AG04449 (cell line): ENCODE measurements around the gene RBM42.
"Not testable (repeated sequence)": the region's sequence is repeated elsewhere in the genome, so short reads cannot be mapped to it uniquely, and the experiment has no call there.

ENCODE experiments used
- CTCF ChIA-PET: fragments of 350-600 bp; formaldehyde crosslinking; extraction: SDS; loops from one replicate; lab custom pipeline; 2021; ENCODE audit warnings: antibody characterized with exemption; lab: Yijun Ruan, JAX
- POLR2A ChIA-PET: fragments of 400-600, 350-600 bp; formaldehyde crosslinking; extraction: SDS; loops from one replicate; lab custom pipeline; 2020; ENCODE audit warnings: antibody characterized with exemption, inconsistent platforms; lab: Yijun Ruan, JAX
- DNase-seq: peaks from one replicate; pipeline ENCODE4 v3.0.0-alpha.2; 2010; ENCODE audit warnings: low read depth, low spot score
- H3K4me3 ChIP-seq: 2 replicates; pipeline ENCODE4 v1.5.1; 2011; ENCODE audit warnings: low read depth, mild to moderate bottlenecking, control low read depth, low read length
- CTCF ChIP-seq: IDR thresholded peaks from one replicate; pipeline ENCODE4 v1.5.1; 2011; ENCODE audit warnings: mild to moderate bottlenecking, moderate library complexity, low read length, control low read depth, inconsistent platforms; ENCODE audit not compliant: insufficient read depth; ENCODE audit errors: missing control alignments

Gene RBM42

GRCh38 chr19:35644206-35644986 lies 15.6 kb downstream of the RBM42 start:
- DNase-seq, result peak; percentile 37
- CTCF ChIA-PET, result interaction anchor here (0.5 to 2.0 kb wide), 4 partner anchors 28 to 174 kb away, joined by 3 to 9 read pairs (median 4); no protein-coding TSS in a partner anchor
- H3K4me3 ChIP-seq, result peak overlapping the region; percentile 64
- POLR2A ChIA-PET, result interaction anchor here (0.8 to 1.3 kb wide), 2 partner anchors 13 to 32 kb away, joined by 5 read pairs; partner anchors contain the start of gene HAUS5
- TF ChIP-seq CTCF, result no peak

GRCh38 chr19:35644987-35645679 lies 16.3 kb downstream of the RBM42 start:
- no peak for DNase-seq
- CTCF ChIA-PET, result interaction anchor here (0.5 to 2.0 kb wide), 3 partner anchors 51 to 173 kb away, joined by 3 to 9 read pairs (median 3); no protein-coding TSS in a partner anchor
- POLR2A ChIA-PET, result no interaction called here
- H3K4me3 ChIP-seq, result peak overlapping the region; percentile 64
- no peak for TF ChIP-seq CTCF

GRCh38 chr19:35645680-35646511 lies 17.1 kb downstream of the RBM42 start:
- POLR2A ChIA-PET, result interaction anchor here (0.7 kb wide), 1 partner anchor 85 kb away, joined by 3 read pairs; no protein-coding TSS in a partner anchor
- CTCF ChIA-PET, result interaction anchor here (0.6 kb wide), 1 partner anchor 50 kb away, joined by 3 read pairs; no protein-coding TSS in a partner anchor
- TF ChIP-seq CTCF, result no peak
- no peak for DNase-seq
- no peak overlapping the region for H3K4me3 ChIP-seq

GRCh38 chr19:35648017-35648961 lies 19.5 kb downstream of the RBM42 start, which contains the start of gene COX6B1:
Gene COX6B1, plus strand, starts transcription at chr19:35648323. Its CDS starts 2,921 bp downstream, at chr19:35651244.
- POLR2A ChIA-PET, result interaction anchor here (0.5 to 1.0 kb wide), 7 partner anchors 12 to 610 kb away, joined by 3 to 4 read pairs (median 3); partner anchors contain the start of gene LIN37
- TF ChIP-seq CTCF, result no peak
- peak within 1 kb of the TSS; percentile 93 for H3K4me3 ChIP-seq
- DNase-seq, result peak; percentile 89
- CTCF ChIA-PET, result interaction anchor here (0.7 to 1.5 kb wide), 8 partner anchors 9 to 153 kb away, joined by 3 to 4 read pairs (median 3); no protein-coding TSS in a partner anchor

GRCh38 chr19:35650581-35650980 lies 21.7 kb downstream of the RBM42 start:
- DNase-seq, result no peak
- CTCF ChIA-PET, result no interaction called here
- no peak overlapping the region for H3K4me3 ChIP-seq
- no peak for TF ChIP-seq CTCF
- POLR2A ChIA-PET, result no interaction called here

- POLR2A ChIA-PET, result interaction anchor here (0.6 kb wide), 1 partner anchor 12 kb away, joined by 3 read pairs; the partner anchor contains the start of gene UPK1A
- DNase-seq, H3K4me3 ChIP-seq: not testable (repeated sequence)
- CTCF ChIA-PET, result interaction anchor here (1.3 to 1.4 kb wide), 2 partner anchors 16 to 144 kb away, joined by 3 to 4 read pairs; no protein-coding TSS in a partner anchor
Observed at GRCh38 chr19:35654828-35655227, 26.0 kb downstream of the RBM42 start.
